GM04503 (cell line): ENCODE data around the gene KANK4.

Experiments
- DNase-seq: peaks from one replicate; pipeline ENCODE4 v3.0.0-alpha.2; 2012; ENCODE audit warnings: low read depth

Gene KANK4

GRCh38 chr1:62198069-62198780 lies 121.0 kb downstream of the KANK4 start:
- no peak for DNase-seq

GRCh38 chr1:62196086-62196690 lies 123.0 kb downstream of the KANK4 start:
- DNase-seq, result no peak

- DNase-seq, result no peak
Measured at GRCh38 chr1:62194651-62195544, 124.3 kb downstream of the KANK4 start, which contains the start of gene L1TD1. L1TD1 (plus strand) TSS chr1:62194849; CDS start chr1:62206629, 11,780 bp downstream.

- no peak for DNase-seq
Measured at GRCh38 chr1:62188111-62188510, 131.1 kb downstream of the KANK4 start.

GRCh38 chr1:62187548-62187947 lies 131.7 kb downstream of the KANK4 start:
- DNase-seq, result no peak
